WERI-Rb-1 (cell line): Measurements from ENCODE around the gene THAP6.
"Not testable (repeated sequence)": the region's sequence is repeated elsewhere in the genome, so short reads cannot be mapped to it uniquely, and the experiment has no call there.

Experiments
- DNase-seq: peaks from one replicate; pipeline ENCODE4 v3.0.0-alpha.2; 2020
- H3K27ac ChIP-seq: fragments of 250-450 bp; sonication (Bioruptor Pico); 2 replicates; pipeline ENCODE4 v1.5.1; 2020; ENCODE audit warnings: mild to moderate bottlenecking, moderate library complexity
- H3K27me3 ChIP-seq: fragments of 250-450 bp; sonication (Bioruptor Pico); 2 replicates; pipeline ENCODE4 v1.5.1; 2021; ENCODE audit warnings: mild to moderate bottlenecking, low read depth, moderate library complexity; ENCODE audit not compliant: insufficient read depth, severe bottlenecking
- H3K36me3 ChIP-seq: fragments of 250-450 bp; sonication (Bioruptor Pico); 2 replicates; pipeline ENCODE4 v1.5.1; 2020; ENCODE audit warnings: mild to moderate bottlenecking, moderate library complexity
- H3K4me3 ChIP-seq: 2 replicates; pipeline ENCODE4 v1.5.1; 2011; ENCODE audit warnings: low read depth, mild to moderate bottlenecking, control low read depth, low read length
- H3K9me3 ChIP-seq: fragments of 250-450 bp; sonication (Bioruptor Pico); 2 replicates; pipeline ENCODE4 v1.5.1; 2021; ENCODE audit warnings: mild to moderate bottlenecking, moderate library complexity; ENCODE audit not compliant: severe bottlenecking
- TF ChIP-seq, protein P1 (sequence below): IDR thresholded peaks from 2 replicates; pipeline ENCODE4 v1.5.1; 2011; ENCODE audit warnings: low read depth, mild to moderate bottlenecking, control low read depth, inconsistent platforms, low read length

Gene THAP6

DNA sequence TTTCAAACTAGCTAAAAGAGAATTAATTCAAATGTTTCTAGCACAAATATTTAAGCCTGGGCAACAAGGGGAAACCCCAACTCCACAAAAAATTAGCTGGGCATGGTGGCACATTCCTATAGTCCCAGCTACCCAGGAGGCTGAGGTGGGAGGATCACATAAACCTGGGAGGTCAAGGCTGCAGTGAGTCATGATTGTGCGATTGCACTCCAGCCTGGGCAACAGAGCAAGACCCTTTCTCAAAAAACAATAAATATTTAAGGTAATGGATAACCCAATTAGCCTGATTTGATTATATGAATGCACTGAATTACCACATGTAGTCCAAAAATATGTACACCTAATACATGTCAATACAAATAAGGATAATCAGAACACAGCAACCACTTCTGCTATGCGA, 14.4 kb upstream of the THAP6 start:
- Histone ChIP-seq H3K27me3 (no peaks in the 10 kb centered on the region), H3K27ac (no peak overlapping the region), H3K36me3 (peaks cover 31% of the 10 kb centered on the region), H3K4me3 (no peak overlapping the region), H3K9me3 (no peaks in the 10 kb centered on the region)
- no peak for DNase-seq
- TF ChIP-seq, protein P1, sequence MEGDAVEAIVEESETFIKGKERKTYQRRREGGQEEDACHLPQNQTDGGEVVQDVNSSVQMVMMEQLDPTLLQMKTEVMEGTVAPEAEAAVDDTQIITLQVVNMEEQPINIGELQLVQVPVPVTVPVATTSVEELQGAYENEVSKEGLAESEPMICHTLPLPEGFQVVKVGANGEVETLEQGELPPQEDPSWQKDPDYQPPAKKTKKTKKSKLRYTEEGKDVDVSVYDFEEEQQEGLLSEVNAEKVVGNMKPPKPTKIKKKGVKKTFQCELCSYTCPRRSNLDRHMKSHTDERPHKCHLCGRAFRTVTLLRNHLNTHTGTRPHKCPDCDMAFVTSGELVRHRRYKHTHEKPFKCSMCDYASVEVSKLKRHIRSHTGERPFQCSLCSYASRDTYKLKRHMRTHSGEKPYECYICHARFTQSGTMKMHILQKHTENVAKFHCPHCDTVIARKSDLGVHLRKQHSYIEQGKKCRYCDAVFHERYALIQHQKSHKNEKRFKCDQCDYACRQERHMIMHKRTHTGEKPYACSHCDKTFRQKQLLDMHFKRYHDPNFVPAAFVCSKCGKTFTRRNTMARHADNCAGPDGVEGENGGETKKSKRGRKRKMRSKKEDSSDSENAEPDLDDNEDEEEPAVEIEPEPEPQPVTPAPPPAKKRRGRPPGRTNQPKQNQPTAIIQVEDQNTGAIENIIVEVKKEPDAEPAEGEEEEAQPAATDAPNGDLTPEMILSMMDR, result no peak

DNA sequence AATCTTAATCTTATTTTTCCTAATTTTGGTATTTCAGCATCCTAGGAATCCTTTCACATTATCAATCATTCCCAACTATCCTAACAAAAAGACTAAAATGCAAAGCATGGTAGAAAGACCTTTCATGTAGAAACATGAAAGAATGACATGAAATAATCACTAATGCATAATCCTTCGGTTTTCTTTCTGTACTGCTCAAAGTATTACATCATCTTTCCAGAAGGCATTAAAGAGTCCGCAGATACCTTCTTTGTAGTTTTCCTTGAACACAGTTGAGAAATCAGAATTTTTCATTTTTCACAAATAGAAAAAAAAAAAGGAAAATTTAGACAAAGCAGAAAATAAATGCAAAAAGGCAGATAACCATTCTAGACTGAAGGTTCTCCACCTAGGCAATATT, 11.6 kb upstream of the THAP6 start:
- Histone ChIP-seq H3K36me3 (peaks cover 42% of the 10 kb centered on the region), H3K4me3 (no peak overlapping the region), H3K27me3 (no peaks in the 10 kb centered on the region), H3K27ac (no peak overlapping the region), H3K9me3 (no peaks in the 10 kb centered on the region)
- DNase-seq, result no peak
- TF ChIP-seq, protein P1, result no peak

DNA sequence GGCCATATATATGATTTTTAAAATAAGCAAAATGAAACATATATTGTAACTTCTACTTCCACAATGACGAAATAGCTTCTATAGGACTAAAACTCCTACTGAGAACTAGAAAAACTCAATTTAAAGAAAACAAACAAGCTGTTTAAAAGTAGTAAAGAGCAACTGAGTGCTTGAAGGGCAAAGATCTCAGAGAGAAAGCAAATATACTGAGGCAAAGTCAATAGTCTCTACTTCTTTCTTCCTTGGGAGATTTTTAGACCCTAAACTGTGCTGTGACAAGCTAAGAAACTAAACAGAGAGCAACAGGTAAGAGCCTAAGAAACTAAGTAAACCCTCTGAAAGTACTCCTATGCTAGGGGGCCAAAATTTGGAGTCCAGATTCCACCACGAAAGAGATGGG, 8.6 kb upstream of the THAP6 start:
- Histone ChIP-seq H3K9me3 (no peaks in the 10 kb centered on the region), H3K36me3 (peaks cover 30% of the 10 kb centered on the region), H3K27ac (no peak overlapping the region), H3K27me3 (no peaks in the 10 kb centered on the region), H3K4me3 (no peak overlapping the region)
- DNase-seq, result no peak
- TF ChIP-seq, protein P1, result no peak

DNA sequence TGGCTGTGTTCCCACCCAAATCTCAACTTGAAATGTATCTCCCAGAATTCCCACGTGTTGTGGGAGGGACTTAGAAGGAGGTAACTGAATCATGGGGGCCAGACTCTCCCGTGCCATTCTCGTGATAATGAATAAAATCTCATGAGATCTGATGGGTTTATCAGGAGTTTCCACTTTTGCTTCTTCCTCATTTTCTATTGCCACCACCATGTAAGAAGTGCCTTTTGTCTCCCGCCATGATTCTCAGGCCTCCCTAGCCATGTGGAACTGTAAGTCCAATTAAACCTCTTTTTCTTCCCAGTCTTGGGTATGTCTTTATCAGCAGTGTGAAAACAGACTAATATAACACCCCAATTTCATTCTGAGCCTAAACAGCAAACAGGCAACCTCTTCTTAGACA, 4.7 kb upstream of the THAP6 start:
- H3K36me3 ChIP-seq, result peaks cover 22% of the 10 kb centered on the region
- H3K9me3 ChIP-seq, H3K27ac ChIP-seq, H3K4me3 ChIP-seq, DNase-seq, H3K27me3 ChIP-seq: not testable (repeated sequence)

DNA sequence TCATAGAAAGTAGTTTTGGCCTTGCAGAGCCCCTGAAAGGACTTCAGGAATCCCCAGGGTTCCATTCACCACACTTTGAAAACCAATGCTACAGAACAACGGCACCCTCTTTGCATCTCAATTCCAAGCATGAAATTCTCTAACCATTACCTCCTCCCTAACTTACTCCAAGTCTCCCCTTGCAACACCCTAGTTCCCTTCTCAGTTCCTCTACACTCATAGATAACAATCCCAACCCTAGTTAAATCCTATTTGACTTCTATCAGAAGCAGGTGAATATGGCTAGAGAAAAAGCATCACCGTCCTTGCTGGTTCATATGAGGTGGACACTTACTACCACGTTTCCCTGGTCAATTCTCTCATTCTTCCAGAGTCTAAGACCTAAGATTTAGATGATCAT, 2.4 kb upstream of the THAP6 start:
- H3K36me3 ChIP-seq, result peaks cover 11% of the 10 kb centered on the region
- H3K27me3 ChIP-seq, result no peaks in the 10 kb centered on the region
- TF ChIP-seq, protein P1, result no peak
- DNase-seq, result no peak
- no peak overlapping the region for H3K27ac ChIP-seq
- no peak overlapping the region for H3K4me3 ChIP-seq
- H3K9me3 ChIP-seq, result no peaks in the 10 kb centered on the region

DNA sequence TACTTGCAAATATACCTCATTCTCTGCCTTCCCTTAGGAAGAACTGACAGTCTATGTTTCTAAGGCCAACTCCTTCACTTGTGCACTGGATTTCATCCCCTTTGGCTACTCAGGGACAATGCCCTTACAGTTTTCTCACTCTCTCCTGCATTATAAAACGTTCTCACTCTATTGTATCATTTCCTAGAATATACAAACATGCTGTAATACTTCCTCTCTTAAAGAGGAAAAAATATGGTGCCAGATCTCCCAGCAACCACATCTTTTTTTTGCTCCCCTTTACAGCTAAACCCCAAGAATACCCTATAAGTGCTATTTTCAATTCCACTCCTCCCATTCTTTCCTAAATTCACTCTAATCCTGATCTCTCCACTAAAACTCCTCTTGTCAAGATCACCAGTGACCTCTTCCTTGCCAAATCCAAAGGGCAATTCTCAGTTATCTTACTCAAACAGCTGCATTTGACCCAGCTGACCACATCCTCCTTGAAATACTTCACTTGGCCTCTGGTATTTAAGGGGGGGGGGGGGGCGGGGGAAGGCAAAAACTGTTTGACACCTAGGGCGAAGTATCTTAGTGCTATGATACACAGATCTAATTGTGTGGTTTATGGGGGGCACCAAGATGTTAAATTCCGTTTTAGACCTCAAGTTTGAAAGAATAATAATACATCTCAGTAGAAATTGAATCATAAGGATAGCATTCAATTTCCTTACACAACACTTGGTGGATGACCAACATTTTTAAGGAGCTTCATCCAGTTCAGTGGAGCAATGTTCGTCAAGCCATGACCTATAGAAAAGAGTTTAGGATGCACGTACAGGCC, 1.7 kb upstream of the THAP6 start:
- Histone ChIP-seq H3K27me3 (no peaks in the 10 kb centered on the region), H3K9me3 (no peaks in the 10 kb centered on the region), H3K27ac (no peak overlapping the region), H3K36me3 (peaks cover 11% of the 10 kb centered on the region), H3K4me3 (no peak overlapping the region)
- no peak for DNase-seq
- TF ChIP-seq, protein P1, result no peak
